HepG2 (cell line): ENCODE measurements around the gene NDUFA8. TPM values are rescaled to one million over a fixed set of nuclear protein-coding genes. Genes with fewer than 3 reads are reported as not detected.

Source experiments
- ARNT2 ChIP-seq: sonication (generic); formaldehyde crosslinking; IDR thresholded peaks from 2 replicates; pipeline ENCODE4 v1.8.0; 2022; ENCODE audit warnings: mild to moderate bottlenecking, low read depth, missing genetic modification reagents, moderate library complexity
- ARNTL ChIP-seq: sonication (generic); formaldehyde crosslinking; IDR thresholded peaks from 2 replicates; pipeline ENCODE4 v1.4.0; 2020; ENCODE audit warnings: mild to moderate bottlenecking, missing genetic modification reagents
- DMTF1 ChIP-seq: sonication (generic); formaldehyde crosslinking; IDR thresholded peaks from 2 replicates; pipeline ENCODE4 v1.4.0; 2020; ENCODE audit warnings: mild to moderate bottlenecking, missing genetic modification reagents
- ELK4 ChIP-seq: sonication (generic); formaldehyde crosslinking; IDR thresholded peaks from 2 replicates; pipeline ENCODE4 v1.9.0; 2021; ENCODE audit warnings: missing genetic modification reagents, borderline replicate concordance
- FOXA3 ChIP-seq: IDR thresholded peaks from 2 replicates; pipeline ENCODE4 v1.6.1; 2016; ENCODE audit warnings: missing genetic modification reagents, missing compliant biosample characterization
- GMEB2 ChIP-seq: IDR thresholded peaks from 2 replicates; pipeline ENCODE4 v1.6.1; 2016; ENCODE audit warnings: missing biosample characterization, missing genetic modification reagents, low read depth
- ISL2 ChIP-seq: sonication (generic); formaldehyde crosslinking; IDR thresholded peaks from 2 replicates; pipeline ENCODE4 v1.5.0; 2020; ENCODE audit warnings: missing genetic modification reagents
- KAT2B ChIP-seq: fragments of 150-350 bp; IDR thresholded peaks from 2 replicates; pipeline ENCODE4 v1.6.1; 2014; ENCODE audit warnings: low read depth, low read length, borderline replicate concordance
- MTF2 ChIP-seq: sonication (generic); formaldehyde crosslinking; IDR thresholded peaks from 2 replicates; pipeline ENCODE4 v1.5.0; 2020; ENCODE audit warnings: missing genetic modification reagents, borderline replicate concordance
- NR2F1 ChIP-seq, 2 experiments: fragments of 450-650 bp in 1 of 2; formaldehyde crosslinking in 1 of 2; IDR thresholded peaks; 2 replicates each; pipeline versions ENCODE4 v1.5.0 to v1.6.1; 2016 to 2020; ENCODE audit warnings: mild to moderate bottlenecking in 1 of 2, missing compliant biosample characterization in 1 of 2, missing genetic modification reagents in 1 of 2, moderate library complexity in 1 of 2
- PAF1 ChIP-seq: IDR thresholded peaks from 2 replicates; pipeline ENCODE4 v1.6.1; 2016; ENCODE audit warnings: missing genetic modification reagents, missing compliant biosample characterization
- POLR2G ChIP-seq: fragments of 200-400 bp; formaldehyde crosslinking; IDR thresholded peaks from 2 replicates; pipeline ENCODE4 v1.6.1; 2018; ENCODE audit warnings: mild to moderate bottlenecking, low read depth, low read length, moderate library complexity
- TAF15 ChIP-seq: fragments of 200-400 bp; formaldehyde crosslinking; IDR thresholded peaks from one replicate; pipeline ENCODE4 v1.6.1; 2018; ENCODE audit warnings: mild to moderate bottlenecking, low read depth, low read length; ENCODE audit not compliant: poor library complexity, severe bottlenecking
- TSC22D2 ChIP-seq: sonication (generic); formaldehyde crosslinking; IDR thresholded peaks from 2 replicates; pipeline ENCODE4 v1.5.1; 2020; ENCODE audit warnings: missing genetic modification reagents, mild to moderate bottlenecking, borderline replicate concordance
- ZBTB14 ChIP-seq: sonication (generic); formaldehyde crosslinking; IDR thresholded peaks from 2 replicates; pipeline ENCODE4 v1.4.0; 2020; ENCODE audit warnings: missing genetic modification reagents
- ZKSCAN8 ChIP-seq: IDR thresholded peaks from 2 replicates; pipeline ENCODE4 v1.6.1; 2016; ENCODE audit warnings: borderline replicate concordance, missing genetic modification reagents, missing compliant biosample characterization
- ZNF225 ChIP-seq: sonication (generic); formaldehyde crosslinking; IDR thresholded peaks from 2 replicates; pipeline ENCODE4 v1.4.0; 2020; ENCODE audit warnings: mild to moderate bottlenecking, missing genetic modification reagents
- ZNF350 ChIP-seq: sonication (generic); formaldehyde crosslinking; IDR thresholded peaks from 2 replicates; pipeline ENCODE4 v1.4.0; 2020; ENCODE audit warnings: mild to moderate bottlenecking, low read depth, missing genetic modification reagents, borderline replicate concordance
- ZNF484 ChIP-seq: sonication (generic); formaldehyde crosslinking; IDR thresholded peaks from 2 replicates; pipeline ENCODE4 v1.5.1; 2020; ENCODE audit warnings: mild to moderate bottlenecking, low read depth, missing genetic modification reagents, borderline replicate concordance
- ZNF557 ChIP-seq: sonication (generic); formaldehyde crosslinking; IDR thresholded peaks from 2 replicates; pipeline ENCODE4 v1.4.0; 2020; ENCODE audit warnings: missing genetic modification reagents
- ZNF629 ChIP-seq: sonication (generic); formaldehyde crosslinking; conservative IDR thresholded peaks from 2 replicates; pipeline ENCODE4 v1.5.0; 2020; ENCODE audit warnings: missing genetic modification reagents
- polyA plus RNA-seq, 8 experiments: library from polyadenylated mRNA; depleted of rRNA in 3 of 8; stranded (reverse) in 7 of 8; unstranded in 1 of 8; fragments of >200 nt; fragmentation: Illumina TruSeq in 4 of 8; extraction: Trizol in 4 of 8; gene quantifications; 2 replicates each; pipeline versions ENCODE4 v1.2.1 to v1.2.3, GENCODE V29; 2011 to 2016; ENCODE audit warnings: low read depth in 4 of 8, missing spikeins in 1 of 8, mixed read lengths in 1 of 8; ENCODE audit not compliant: insufficient read depth in 1 of 8
- total RNA-seq, 5 experiments: library from RNA; depleted of rRNA; stranded (reverse); fragments of >200 nt; fragmentation: Illumina TruSeq; extraction: Trizol; gene quantifications; 2 replicates each; pipeline ENCODE4 v1.2.3, GENCODE V29; 2016; ENCODE audit warnings: low read depth in 1 of 5
- TF ChIP-seq, protein P1 (sequence below): sonication (generic); formaldehyde crosslinking; IDR thresholded peaks from 2 replicates; pipeline ENCODE4 v1.4.0; 2020; ENCODE audit warnings: missing genetic modification reagents
- TF ChIP-seq, protein P2 (sequence below): sonication (generic); formaldehyde crosslinking; IDR thresholded peaks from 2 replicates; pipeline ENCODE4 v1.5.1; 2020; ENCODE audit warnings: missing genetic modification reagents, mild to moderate bottlenecking, borderline replicate concordance

Gene NDUFA8
- total and polyA plus RNA-seq, 2 of the 13 experiments (the other 11 are each of a cell fraction or from before 2014, with no cell fraction given), result 68.6 to 71.7 TPM

- TF ChIP-seq, protein P1, sequence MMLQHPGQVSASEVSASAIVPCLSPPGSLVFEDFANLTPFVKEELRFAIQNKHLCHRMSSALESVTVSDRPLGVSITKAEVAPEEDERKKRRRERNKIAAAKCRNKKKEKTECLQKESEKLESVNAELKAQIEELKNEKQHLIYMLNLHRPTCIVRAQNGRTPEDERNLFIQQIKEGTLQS (CRISPR knock-in tag), result no peak
- TF ChIP-seq POLR2G, result no peak
- no peak for TF ChIP-seq ISL2
- TF ChIP-seq TAF15, result no peak
- no peak for TF ChIP-seq ELK4 (CRISPR knock-in tag)
- TF ChIP-seq PAF1 (CRISPR knock-in tag), result no peak
- TF ChIP-seq TSC22D2, result no peak
- no peak for TF ChIP-seq ZKSCAN8
- TF ChIP-seq ZNF557 (CRISPR knock-in tag), result no peak
- TF ChIP-seq ZNF629 (CRISPR knock-in tag), result no peak
- no peak for TF ChIP-seq ZNF484 (CRISPR knock-in tag)
- no peak for TF ChIP-seq DMTF1 (CRISPR knock-in tag)
- TF ChIP-seq, protein P2, sequence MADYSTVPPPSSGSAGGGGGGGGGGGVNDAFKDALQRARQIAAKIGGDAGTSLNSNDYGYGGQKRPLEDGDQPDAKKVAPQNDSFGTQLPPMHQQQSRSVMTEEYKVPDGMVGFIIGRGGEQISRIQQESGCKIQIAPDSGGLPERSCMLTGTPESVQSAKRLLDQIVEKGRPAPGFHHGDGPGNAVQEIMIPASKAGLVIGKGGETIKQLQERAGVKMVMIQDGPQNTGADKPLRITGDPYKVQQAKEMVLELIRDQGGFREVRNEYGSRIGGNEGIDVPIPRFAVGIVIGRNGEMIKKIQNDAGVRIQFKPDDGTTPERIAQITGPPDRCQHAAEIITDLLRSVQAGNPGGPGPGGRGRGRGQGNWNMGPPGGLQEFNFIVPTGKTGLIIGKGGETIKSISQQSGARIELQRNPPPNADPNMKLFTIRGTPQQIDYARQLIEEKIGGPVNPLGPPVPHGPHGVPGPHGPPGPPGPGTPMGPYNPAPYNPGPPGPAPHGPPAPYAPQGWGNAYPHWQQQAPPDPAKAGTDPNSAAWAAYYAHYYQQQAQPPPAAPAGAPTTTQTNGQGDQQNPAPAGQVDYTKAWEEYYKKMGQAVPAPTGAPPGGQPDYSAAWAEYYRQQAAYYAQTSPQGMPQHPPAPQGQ (CRISPR knock-in tag), result no peak
- TF ChIP-seq ARNTL (CRISPR knock-in tag), result no peak
- TF ChIP-seq ZBTB14 (CRISPR knock-in tag), result no peak
- TF ChIP-seq ZNF350 (CRISPR knock-in tag), result no peak
- TF ChIP-seq NR2F1 (CRISPR knock-in tag; IDR thresholded peaks at IDR 0.05), result peak; percentile 71 to 88
- TF ChIP-seq FOXA3 (CRISPR knock-in tag), result no peak
- no peak for TF ChIP-seq ARNT2 (CRISPR knock-in tag)
- no peak for TF ChIP-seq ZNF225 (CRISPR knock-in tag)
- TF ChIP-seq MTF2, result no peak
- no peak for TF ChIP-seq KAT2B
- no peak for TF ChIP-seq GMEB2 (CRISPR knock-in tag)
Measured at GRCh38 chr9:122188369-122188768, 28.8 kb upstream of the NDUFA8 start (continued).
